SU-DHL-6 (cell line): ENCODE measurements around the gene POU5F1.
"Not testable (repeated sequence)": the region's sequence is repeated elsewhere in the genome, so short reads cannot be mapped to it uniquely, and the experiment has no call there.

Experiments
- H2AFZ ChIP-seq: fragments of 200-600 bp; sonication (generic); 2 replicates; pipeline ENCODE4 v1.6.1; 2014; ENCODE audit warnings: low read depth, mild to moderate bottlenecking, moderate library complexity, mixed read lengths, antibody characterized with exemption, low read length; ENCODE audit not compliant: severe bottlenecking
- H3F3A ChIP-seq: fragments of 200-600 bp; shearing (Covaris generic); 2 replicates; pipeline ENCODE4 v1.6.0; 2016; ENCODE audit warnings: antibody characterized with exemption, mild to moderate bottlenecking; ENCODE audit not compliant: insufficient read depth
- H3K27ac ChIP-seq: fragments of 200-600 bp; sonication (generic); 2 replicates; pipeline ENCODE4 v1.5.1; 2016; ENCODE audit warnings: low read depth, mild to moderate bottlenecking, low read length, moderate library complexity, mixed read lengths
- H3K27me3 ChIP-seq: fragments of 200-600 bp; sonication (generic), shearing (Covaris generic); 2 replicates; pipeline ENCODE4 v1.6.0; 2014; ENCODE audit warnings: mild to moderate bottlenecking, low read length
- H3K36me3 ChIP-seq: fragments of 200-600 bp; sonication (generic); 2 replicates; pipeline ENCODE4 v1.6.1; 2014; ENCODE audit warnings: mild to moderate bottlenecking, low read length, mixed read lengths
- H3K4me2 ChIP-seq: fragments of 300-600, 200-600 bp; shearing (Covaris generic), sonication (generic); 2 replicates; pipeline ENCODE4 v1.6.0; 2014; ENCODE audit warnings: low read length, low read depth, mild to moderate bottlenecking; ENCODE audit not compliant: poor library complexity, severe bottlenecking
- H3K4me3 ChIP-seq: fragments of 200-600 bp; sonication (generic); 2 replicates; pipeline ENCODE4 v1.5.1; 2014; ENCODE audit warnings: antibody characterized with exemption, low read length, mild to moderate bottlenecking, mixed read lengths; ENCODE audit not compliant: insufficient read depth, poor library complexity, severe bottlenecking
- H3K79me2 ChIP-seq: fragments of 200-600 bp; sonication (generic); 2 replicates; pipeline ENCODE4 v1.6.1; 2014; ENCODE audit warnings: mild to moderate bottlenecking, low read length, moderate library complexity; ENCODE audit not compliant: insufficient read depth
- H3K9ac ChIP-seq: fragments of 200-600 bp; sonication (generic); 2 replicates; pipeline ENCODE4 v1.7.0; 2014; ENCODE audit warnings: mild to moderate bottlenecking, low read length
- H3K9me2 ChIP-seq: fragments of 200-600 bp; sonication (generic); replicated peaks from 2 replicates; pipeline ENCODE4 v1.6.1; 2014; ENCODE audit warnings: low read length; ENCODE audit not compliant: insufficient read depth
- H3K9me3 ChIP-seq: fragments of 200-600 bp; sonication (generic); 2 replicates; pipeline ENCODE4 v1.6.1; 2014; ENCODE audit warnings: low read length, mixed read lengths; ENCODE audit not compliant: insufficient read depth
- H4K20me1 ChIP-seq: fragments of 200-600 bp; sonication (generic); 2 replicates; pipeline ENCODE4 v1.6.1; 2014; ENCODE audit warnings: low read depth, mild to moderate bottlenecking, antibody characterized with exemption, low read length, moderate library complexity, mixed read lengths
- CTCF ChIP-seq: fragments of 200-600 bp; sonication (generic); IDR thresholded peaks from one replicate; pipeline ENCODE4 v1.5.1; 2017; ENCODE audit warnings: antibody characterized with exemption, mild to moderate bottlenecking, low read length, moderate library complexity; ENCODE audit not compliant: insufficient read depth, poor library complexity, severe bottlenecking
- EZH2phosphoT487 ChIP-seq: fragments of 200-600 bp; sonication (generic), shearing (Covaris generic); conservative IDR thresholded peaks from 2 replicates; pipeline ENCODE4 v1.6.1; 2018; ENCODE audit warnings: mild to moderate bottlenecking, antibody characterized with exemption, low read length, moderate library complexity, mixed read lengths

The POU5F1 gene

GRCh38 chr6:31187780-31188194 lies 17.3 kb upstream of the POU5F1 start:
- no peak overlapping the region for H3K4me3 ChIP-seq
- H3K9me3 ChIP-seq, result no peaks in the 10 kb centered on the region
- TF ChIP-seq CTCF, result no peak
- no peak for TF ChIP-seq EZH2phosphoT487
- H4K20me1 ChIP-seq, result no peaks in the 10 kb centered on the region
- no peak overlapping the region for H3K9ac ChIP-seq
- peaks cover 19% of the 10 kb centered on the region for H3K79me2 ChIP-seq
- H3K27me3 ChIP-seq, result no peaks in the 10 kb centered on the region
- H3K36me3 ChIP-seq, result no peaks in the 10 kb centered on the region
- no peaks in the 10 kb centered on the region for H3K9me2 ChIP-seq
- H3K27ac ChIP-seq, result peak overlapping the region; percentile 83; the same call in 1 of the 2 replicates
- H3K4me2 ChIP-seq, result no peak overlapping the region
- H2AFZ ChIP-seq, result peak overlapping the region; percentile 66
- peaks cover 15% of the 10 kb centered on the region for H3F3A ChIP-seq

GRCh38 chr6:31186052-31186734 lies 15.7 kb upstream of the POU5F1 start:
- Histone ChIP-seq H4K20me1 (no peaks in the 10 kb centered on the region), H2AFZ (peak overlapping the region; percentile 66), H3K79me2 (peaks cover 19% of the 10 kb centered on the region), H3K27ac (peak overlapping the region; percentile 83), H3K36me3 (no peaks in the 10 kb centered on the region), H3K4me2 (peak overlapping the region; percentile 61), H3F3A (peaks cover 15% of the 10 kb centered on the region), H3K9ac (peak overlapping the region; percentile 64), H3K9me2 (no peaks in the 10 kb centered on the region), H3K9me3 (no peaks in the 10 kb centered on the region), H3K4me3 (peak overlapping the region; percentile 51), H3K27me3 (no peaks in the 10 kb centered on the region)
- TF ChIP-seq CTCF (no peak), EZH2phosphoT487 (no peak)

GRCh38 chr6:31185695-31186051 lies 15.2 kb upstream of the POU5F1 start:
- H3K9me2 ChIP-seq, H3K36me3 ChIP-seq, H4K20me1 ChIP-seq, H3K9me3 ChIP-seq, H3K27me3 ChIP-seq: not testable (repeated sequence)
- H3K4me3 ChIP-seq, result peak overlapping the region; percentile 51
- peak overlapping the region; percentile 66 for H2AFZ ChIP-seq
- peak overlapping the region; percentile 61 for H3K4me2 ChIP-seq
- H3K79me2 ChIP-seq, result peaks cover 19% of the 10 kb centered on the region
- H3K9ac ChIP-seq, result peak overlapping the region; percentile 64
- H3K27ac ChIP-seq, result peak overlapping the region; percentile 83
- peaks cover 15% of the 10 kb centered on the region for H3F3A ChIP-seq

GRCh38 chr6:31183859-31184258 lies 13.4 kb upstream of the POU5F1 start:
- H3K27me3 ChIP-seq, H3K36me3 ChIP-seq, H3K4me3 ChIP-seq, H3K27ac ChIP-seq, H2AFZ ChIP-seq, H3K9ac ChIP-seq, H3K9me2 ChIP-seq, H4K20me1 ChIP-seq, H3K9me3 ChIP-seq: not testable (repeated sequence)
- peaks cover 15% of the 10 kb centered on the region for H3F3A ChIP-seq
- peak overlapping the region; percentile 61 for H3K4me2 ChIP-seq
- H3K79me2 ChIP-seq, result peaks cover 25% of the 10 kb centered on the region

GRCh38 chr6:31183287-31183686 lies 12.8 kb upstream of the POU5F1 start:
- peaks cover 15% of the 10 kb centered on the region for H3F3A ChIP-seq
- not testable (repeated sequence) for H2AFZ ChIP-seq, H3K27me3 ChIP-seq, H4K20me1 ChIP-seq, H3K9me3 ChIP-seq, H3K9me2 ChIP-seq, H3K36me3 ChIP-seq, H3K9ac ChIP-seq, H3K27ac ChIP-seq, H3K4me3 ChIP-seq
- H3K4me2 ChIP-seq, result peak overlapping the region; percentile 14
- H3K79me2 ChIP-seq, result peaks cover 25% of the 10 kb centered on the region
